Stimulated activated CD8-positive, alpha-beta memory T cell treated with anti-CD3 and anti-CD28 coated beads, Interleukin-15, amount 100 ng/mL, for 48 hours (primary cell): ENCODE data around the gene TLE1.

Experiments used
- DNase-seq, 2 donors: peaks; one replicate each; pipeline ENCODE4 v3.0.0-alpha.2; 2020; ENCODE audit warnings: low read depth in 2 of 2

TLE1 gene

GRCh38 chr9:81686614-81687520, 2.5 kb downstream of the TLE1 start:
- DNase-seq = no peak

- no peak for DNase-seq
These were observed 3.4 kb downstream of the TLE1 start for GRCh38 chr9:81685763-81686613.

- DNase-seq = no peak
These were observed 4.7 kb downstream of the TLE1 start for GRCh38 chr9:81684635-81685034.

GRCh38 chr9:81683704-81684103, 5.6 kb downstream of the TLE1 start:
- no peak for DNase-seq

GRCh38 chr9:81683238-81683637, 6.1 kb downstream of the TLE1 start:
- DNase-seq = no peak

GRCh38 chr9:81682797-81683196, 6.5 kb downstream of the TLE1 start:
- no peak for DNase-seq

- no peak for DNase-seq
These were observed 7.2 kb downstream of the TLE1 start for GRCh38 chr9:81682177-81682576.

- no peak for DNase-seq
These were observed 8.8 kb downstream of the TLE1 start for GRCh38 chr9:81680506-81680905.

- no peak for DNase-seq
These were observed 9.3 kb downstream of the TLE1 start for GRCh38 chr9:81680006-81680405.

- no peak for DNase-seq
These were observed 11.3 kb downstream of the TLE1 start for GRCh38 chr9:81678088-81678487.

- DNase-seq = no peak
These were observed 13.0 kb downstream of the TLE1 start for GRCh38 chr9:81676395-81676794.

- no peak for DNase-seq
These were observed 16.0 kb downstream of the TLE1 start for GRCh38 chr9:81673310-81673709.

GRCh38 chr9:81671880-81672280, 17.5 kb downstream of the TLE1 start:
- no peak for DNase-seq

- no peak for DNase-seq
These were observed 19.5 kb downstream of the TLE1 start for GRCh38 chr9:81669866-81670265.

GRCh38 chr9:81669041-81669651, 20.2 kb downstream of the TLE1 start:
- DNase-seq = no peak

- no peak for DNase-seq
These were observed 23.2 kb downstream of the TLE1 start for GRCh38 chr9:81666123-81666522.

- no peak for DNase-seq
These were observed 23.9 kb downstream of the TLE1 start for GRCh38 chr9:81665322-81665871.

- no peak for DNase-seq
These were observed 24.6 kb downstream of the TLE1 start for GRCh38 chr9:81664638-81665222.

- DNase-seq = no peak
These were observed 28.0 kb downstream of the TLE1 start for GRCh38 chr9:81661339-81661738.

GRCh38 chr9:81656871-81657337, 32.4 kb downstream of the TLE1 start:
- DNase-seq = no peak

- DNase-seq = no peak
These were observed 33.3 kb downstream of the TLE1 start for GRCh38 chr9:81656004-81656403.

GRCh38 chr9:81653240-81653639, 36.1 kb downstream of the TLE1 start:
- DNase-seq = no peak
